RKO (cell line): Measurements from ENCODE around the gene SCN7A.
"Not testable (repeated sequence)": the region's sequence is repeated elsewhere in the genome, so short reads cannot be mapped to it uniquely, and the experiment has no call there.

ENCODE experiments used
- DNase-seq: peaks from one replicate; pipeline ENCODE4 v3.0.0-alpha.2; 2016; ENCODE audit warnings: low spot score

SCN7A gene

GRCh38 chr2:166494140-166494624, at the start of gene SCN7A:
TSS of gene SCN7A (minus strand) at chr2:166494249. CDS start at chr2:166477696, 16,553 bp downstream.
- DNase-seq, result no peak

- DNase-seq, result peak; percentile 55
Measured at GRCh38 chr2:166539340-166540162, 45.5 kb upstream of the SCN7A start.

GRCh38 chr2:166536111-166536510, 42.1 kb upstream of the SCN7A start:
- no peak for DNase-seq

GRCh38 chr2:166521155-166521554, 27.1 kb upstream of the SCN7A start:
- DNase-seq, result no peak

- DNase-seq, result no peak
Measured at GRCh38 chr2:166520604-166521003, 26.6 kb upstream of the SCN7A start.

GRCh38 chr2:166519391-166519962, 25.4 kb upstream of the SCN7A start:
- no peak for DNase-seq

- DNase-seq, result no peak
Measured at GRCh38 chr2:166518634-166519390, 24.8 kb upstream of the SCN7A start.

GRCh38 chr2:166517533-166518061, 23.5 kb upstream of the SCN7A start:
- no peak for DNase-seq

GRCh38 chr2:166516712-166517303, 22.8 kb upstream of the SCN7A start:
- DNase-seq, result peak; percentile 37

GRCh38 chr2:166513952-166514351, 19.9 kb upstream of the SCN7A start:
- no peak for DNase-seq

GRCh38 chr2:166499281-166499680, 5.2 kb upstream of the SCN7A start:
- no peak for DNase-seq

- DNase-seq, result no peak
Measured at GRCh38 chr2:166491461-166491860, 2.6 kb downstream of the SCN7A start.

- DNase-seq, result no peak
Measured at GRCh38 chr2:166487171-166487570, 6.9 kb downstream of the SCN7A start.

GRCh38 chr2:166485558-166486178, 8.4 kb downstream of the SCN7A start:
- DNase-seq, result no peak

- DNase-seq, result no peak
Measured at GRCh38 chr2:166472332-166472731, 21.7 kb downstream of the SCN7A start.

- no peak for DNase-seq
Measured at GRCh38 chr2:166468124-166469024, 25.7 kb downstream of the SCN7A start.

GRCh38 chr2:166464187-166464586, 29.9 kb downstream of the SCN7A start:
- DNase-seq, result peak; percentile 1

- DNase-seq, result no peak
Measured at GRCh38 chr2:166463640-166464039, 30.4 kb downstream of the SCN7A start.

GRCh38 chr2:166458674-166459073, 35.4 kb downstream of the SCN7A start:
- DNase-seq, result no peak

GRCh38 chr2:166455823-166456222, 38.2 kb downstream of the SCN7A start:
- not testable (repeated sequence) for DNase-seq
